Gastrocnemius medialis (tissue), 4 donors: ENCODE measurements around the gene LCLAT1. TPM values are rescaled to one million over a fixed set of nuclear protein-coding genes. Genes with fewer than 3 reads are reported as not detected.
A peak's percentile ranks its signal among the peaks of the same experiment; 100 is the strongest.

Experiments
- ATAC-seq, 2 donors: fragments of 150-250 bp; one replicate each; pipeline ENCODE4 v1.9.1; 2016
- DNase-seq, 2 donors: peaks; one replicate each; pipeline ENCODE4 v3.0.0-alpha.2; 2019
- H3K27ac ChIP-seq, 4 donors: fragments of 200-600 bp; sonication (generic); 1 replicate in 1 of 4; 2 replicates in 3 of 4; pipeline ENCODE4 v1.5.1; 2016 to 2018; ENCODE audit warnings: mild to moderate bottlenecking in 2 of 4, moderate library complexity in 1 of 4
- H3K27me3 ChIP-seq, 3 donors: fragments of 200-600 bp; sonication (generic) in 2 of 3; 1 replicate in 1 of 3; 2 replicates in 2 of 3; pipeline versions ENCODE4 v1.5.1 to v1.6.0; 2016 to 2019; ENCODE audit warnings: mild to moderate bottlenecking in 1 of 3, moderate library complexity in 1 of 3
- H3K36me3 ChIP-seq, 2 donors: fragments of 200-600 bp; sonication (generic) in 1 of 2; one replicate each; pipeline ENCODE4 v1.5.1; 2017 to 2018
- H3K4me1 ChIP-seq, 2 donors: fragments of 200-600 bp; sonication (generic) in 1 of 2; one replicate each; pipeline ENCODE4 v1.5.1; 2016 to 2017; ENCODE audit warnings: mild to moderate bottlenecking in 2 of 2
- H3K4me3 ChIP-seq, 4 donors: fragments of 200-600 bp; sonication (generic) in 3 of 4; 1 replicate in 1 of 4; 2 replicates in 3 of 4; pipeline ENCODE4 v1.5.1; 2016 to 2019; ENCODE audit warnings: mild to moderate bottlenecking in 2 of 4
- H3K9me3 ChIP-seq, 3 donors: fragments of 200-600 bp; sonication (generic) in 2 of 3; 1 replicate in 1 of 3; 2 replicates in 2 of 3; pipeline ENCODE4 v1.5.1; 2016 to 2019
- CTCF ChIP-seq, 5 experiments: fragments of 450-650 bp in 3 of 5; fragments of 200-600 bp in 2 of 5; sonication (generic) in 2 of 5; IDR thresholded peaks in 4 of 5; conservative IDR thresholded peaks in 1 of 5; 1 replicate in 4 of 5; 2 replicates in 1 of 5; pipeline ENCODE4 v1.5.1; 2016 to 2019; ENCODE audit warnings: antibody characterized with exemption in 5 of 5, mild to moderate bottlenecking in 3 of 5, moderate library complexity in 3 of 5
- POLR2A ChIP-seq, 2 donors: fragments of 450-650 bp; IDR thresholded peaks; one replicate each; pipeline ENCODE4 v1.6.1; 2017; ENCODE audit warnings: antibody characterized with exemption in 2 of 2, mild to moderate bottlenecking in 2 of 2, moderate library complexity in 2 of 2
- in situ Hi-C, 4 donors: fragments of 200-750 bp; cut with MboI; loops; one replicate each; pipeline versions ENCODE4 v1.15.0 to v1.8.0; 2017; ENCODE audit warnings: low sequenced_read_pairs in 4 of 4
- intact Hi-C: fragments of 100-400 bp; cut with DNase I; formaldehyde crosslinking; loops from one replicate; pipeline ENCODE4 v1.15.1; 2023; ENCODE audit warnings: low total_unique reads
- total RNA-seq, 4 donors: library from RNA; depleted of rRNA; stranded (reverse); fragments of >200 nt; gene quantifications; one replicate each; pipeline versions ENCODE4 v1.1.0 to v1.2.3, GENCODE V29; 2016

The LCLAT1 gene
- total RNA-seq, 4 donors from 2014 or later, result 4.3 to 14.5 (median 11.3) TPM

- no peak for ATAC-seq
These were observed 9.1 kb upstream of the LCLAT1 start for GRCh38 chr2:30437809-30438548.

GRCh38 chr2:30439296-30439695, 7.8 kb upstream of the LCLAT1 start:
- DNase-seq (no peak), ATAC-seq (no peak)
- in situ Hi-C loops, result no loop called here
- Histone ChIP-seq H3K4me1 (peaks cover 8% of the 10 kb centered on the region in 2 donors), H3K4me3 (no peak overlapping the region), H3K27me3 (no peaks in the 10 kb centered on the region), H3K27ac (no peak overlapping the region), H3K36me3 (no peaks in the 10 kb centered on the region), H3K9me3 (no peaks in the 10 kb centered on the region)
- intact Hi-C loops, result no loop called here
- TF ChIP-seq POLR2A (IDR thresholded peaks at IDR 0.05) (no peak), CTCF (IDR thresholded peaks at IDR 0.05 in 4 of 5, conservative IDR thresholded peaks at IDR 0.05 in 1 of 5) (no peak)

More at GRCh38 chr2:30437809-30438548, 9.1 kb upstream of the LCLAT1 start:
- Histone ChIP-seq H3K4me1 (peaks cover 8% of the 10 kb centered on the region in 2 donors), H3K4me3 (no peak overlapping the region), H3K27me3 (no peaks in the 10 kb centered on the region), H3K36me3 (no peaks in the 10 kb centered on the region), H3K27ac (peak overlapping the region in 2 of 4 donors; percentile 12 to 41), H3K9me3 (no peaks in the 10 kb centered on the region)
- TF ChIP-seq CTCF (IDR thresholded peaks at IDR 0.05 in 4 of 5, conservative IDR thresholded peaks at IDR 0.05 in 1 of 5) (no peak), POLR2A (IDR thresholded peaks at IDR 0.05) (no peak)
- no peak for DNase-seq
- intact Hi-C loops (no loop called here), in situ Hi-C loops (no loop called here)

- in situ Hi-C loops, result no loop called here
- no peak for TF ChIP-seq CTCF (IDR thresholded peaks at IDR 0.05 in 4 of 5, conservative IDR thresholded peaks at IDR 0.05 in 1 of 5)
- Histone ChIP-seq H3K4me1 (peaks cover 8% of the 10 kb centered on the region in 2 donors), H3K4me3 (no peak overlapping the region), H3K27me3 (no peaks in the 10 kb centered on the region), H3K9me3 (no peaks in the 10 kb centered on the region), H3K27ac (no peak overlapping the region), H3K36me3 (no peaks in the 10 kb centered on the region)
- intact Hi-C loops, result loop anchor here (10.0 kb wide), 1 partner anchor 265 kb away; no protein-coding TSS in a partner anchor
- ATAC-seq (no peak), DNase-seq (no peak)
These were observed 7.2 kb upstream of the LCLAT1 start for GRCh38 chr2:30439879-30440278.

GRCh38 chr2:30441023-30441422, 6.0 kb upstream of the LCLAT1 start:
- H3K36me3 ChIP-seq, result no peaks in the 10 kb centered on the region
- H3K27ac ChIP-seq, result no peak overlapping the region
- intact Hi-C loops, result loop anchor here (10.0 kb wide), 1 partner anchor 264 kb away; no protein-coding TSS in a partner anchor
- H3K4me3 ChIP-seq, result no peak overlapping the region
- DNase-seq, result no peak
- peaks cover 8% of the 10 kb centered on the region in 2 donors for H3K4me1 ChIP-seq
- TF ChIP-seq CTCF (IDR thresholded peaks at IDR 0.05 in 4 of 5, conservative IDR thresholded peaks at IDR 0.05 in 1 of 5), result no peak
- TF ChIP-seq POLR2A (IDR thresholded peaks at IDR 0.05), result no peak
- no peaks in the 10 kb centered on the region for H3K27me3 ChIP-seq
- no peak for ATAC-seq
- in situ Hi-C loops, result no loop called here
- H3K9me3 ChIP-seq, result no peaks in the 10 kb centered on the region
